PC-9 (cell line): ENCODE data around the gene RTN1. TPM values are rescaled to one million over a fixed set of nuclear protein-coding genes. Genes with fewer than 3 reads are reported as not detected.

Experiments used
- BruUV-seq: library from RNA; stranded (reverse); fragments of 400-500 nt; replicated peaks from 2 replicates; lab custom pipeline; 2021; lab: Mats Ljungman, UMichigan
- CTCF ChIA-PET: fragments of 300-600 bp; sonication (Branson Sonifier 250); formaldehyde crosslinking; loops from one replicate; lab custom pipeline; 2022; ENCODE audit warnings: antibody characterized with exemption; lab: Charles Lee
- POLR2A ChIA-PET: fragments of 300-600 bp; sonication (Branson Sonifier 250); formaldehyde crosslinking; loops from one replicate; lab custom pipeline; 2022; ENCODE audit warnings: antibody characterized with exemption; ENCODE audit not compliant: unreplicated experiment; lab: Charles Lee
- DNase-seq, 2 experiments: peaks; one replicate each; pipeline versions ENCODE4 v3.0.0 to v3.0.0-alpha.2; 2015 to 2022; ENCODE audit warnings: mixed read lengths in 1 of 2
- H2AFZ ChIP-seq: fragments of 200-600 bp; sonication (generic); 2 replicates; pipeline ENCODE4 v1.8.1; 2017; ENCODE audit warnings: antibody characterized with exemption
- H3F3A ChIP-seq: fragments of 200-600 bp; sonication (generic); 2 replicates; pipeline ENCODE4 v1.8.1; 2017; ENCODE audit warnings: antibody characterized with exemption, mild to moderate bottlenecking, low read depth; ENCODE audit not compliant: insufficient read depth
- H3K27ac ChIP-seq: fragments of 200-600 bp; sonication (generic); 2 replicates; pipeline ENCODE4 v1.6.1; 2016; ENCODE audit warnings: mixed run types
- H3K27me3 ChIP-seq: fragments of 200-600 bp; sonication (generic); 2 replicates; pipeline ENCODE4 v1.6.1; 2016; ENCODE audit warnings: low read depth, mixed run types; ENCODE audit not compliant: insufficient read depth
- H3K36me3 ChIP-seq: fragments of 200-600 bp; sonication (generic); 2 replicates; pipeline ENCODE4 v1.6.1; 2016; ENCODE audit warnings: low read depth, mixed run types
- H3K4me1 ChIP-seq: fragments of 200-600 bp; sonication (generic); replicated peaks from 2 replicates; pipeline ENCODE4 v1.6.1; 2016; ENCODE audit warnings: mixed run types; ENCODE audit not compliant: insufficient read depth
- H3K4me2 ChIP-seq: fragments of 200-600 bp; sonication (generic); 2 replicates; pipeline ENCODE4 v1.6.1; 2017; ENCODE audit warnings: mixed run types
- H3K4me3 ChIP-seq: fragments of 200-600 bp; sonication (generic); 2 replicates; pipeline ENCODE4 v1.6.1; 2016; ENCODE audit warnings: mixed run types
- H3K79me2 ChIP-seq: fragments of 200-600 bp; sonication (generic); 2 replicates; pipeline ENCODE4 v1.6.1; 2017; ENCODE audit warnings: low read depth, mixed run types
- H3K9me2 ChIP-seq: fragments of 200-600 bp; sonication (generic); 2 replicates; pipeline ENCODE4 v1.8.1; 2017; ENCODE audit warnings: mild to moderate bottlenecking; ENCODE audit not compliant: insufficient read depth
- H3K9me3 ChIP-seq: fragments of 200-600 bp; sonication (generic); 2 replicates; pipeline ENCODE4 v1.8.1; 2016; ENCODE audit warnings: low read depth; ENCODE audit not compliant: insufficient read depth
- H4K20me1 ChIP-seq: fragments of 200-600 bp; sonication (generic); 2 replicates; pipeline ENCODE4 v1.8.1; 2017; ENCODE audit not compliant: insufficient read depth
- EZH2 ChIP-seq: fragments of 200-600 bp; sonication (generic); IDR thresholded peaks from 2 replicates; pipeline ENCODE4 v1.8.0; 2017; ENCODE audit warnings: antibody characterized with exemption, low read depth
- intact Hi-C: fragments of 100-400 bp; cut with micrococcal nuclease; formaldehyde crosslinking; loops from one replicate; pipeline ENCODE4 v1.10.0; 2022; ENCODE audit not compliant: unreplicated experiment
- microRNA-seq: library from miRNA; unstranded; fragments of <30 nt; microRNA quantifications from one replicate; pipeline ENCODE4 v1.2.0, GENCODE V29; 2021; ENCODE audit warnings: borderline number of aligned reads, borderline replicate concordance
- total RNA-seq: library from RNA; stranded (reverse); gene quantifications from 2 replicates; pipeline ENCODE4 v1.2.3, GENCODE V29; 2021
- TF ChIP-seq, protein P1 (sequence below): fragments of 200-600 bp; sonication (generic); conservative IDR thresholded peaks from 2 replicates; pipeline ENCODE4 v1.6.1; 2017; ENCODE audit warnings: mixed run types, antibody characterized with exemption, mild to moderate bottlenecking, moderate library complexity

The RTN1 gene
- total RNA-seq, 1 experiment from 2014 or later, result not detected

DNA sequence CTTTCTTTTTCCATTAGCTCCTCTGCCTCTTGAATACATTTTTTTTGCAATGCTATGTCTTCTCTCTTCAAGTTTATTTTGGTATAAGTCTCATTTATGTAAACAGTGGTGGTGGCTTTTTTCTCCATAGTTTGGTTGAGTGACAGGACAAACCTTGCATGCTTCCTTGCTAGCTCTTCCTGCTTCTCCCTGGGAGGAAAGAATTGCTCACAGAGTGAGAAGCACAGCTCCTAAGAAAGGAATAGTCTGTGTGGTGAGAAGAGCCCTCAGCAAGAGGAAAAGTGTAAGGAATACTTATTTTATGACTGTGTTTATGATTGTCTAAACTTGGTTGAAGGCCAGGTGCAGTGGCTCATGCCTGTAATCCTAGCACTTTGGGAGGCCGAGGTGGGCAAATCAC, 305.5 kb downstream of the RTN1 start:
- TF ChIP-seq EZH2, result no peak
- TF ChIP-seq, protein P1, sequence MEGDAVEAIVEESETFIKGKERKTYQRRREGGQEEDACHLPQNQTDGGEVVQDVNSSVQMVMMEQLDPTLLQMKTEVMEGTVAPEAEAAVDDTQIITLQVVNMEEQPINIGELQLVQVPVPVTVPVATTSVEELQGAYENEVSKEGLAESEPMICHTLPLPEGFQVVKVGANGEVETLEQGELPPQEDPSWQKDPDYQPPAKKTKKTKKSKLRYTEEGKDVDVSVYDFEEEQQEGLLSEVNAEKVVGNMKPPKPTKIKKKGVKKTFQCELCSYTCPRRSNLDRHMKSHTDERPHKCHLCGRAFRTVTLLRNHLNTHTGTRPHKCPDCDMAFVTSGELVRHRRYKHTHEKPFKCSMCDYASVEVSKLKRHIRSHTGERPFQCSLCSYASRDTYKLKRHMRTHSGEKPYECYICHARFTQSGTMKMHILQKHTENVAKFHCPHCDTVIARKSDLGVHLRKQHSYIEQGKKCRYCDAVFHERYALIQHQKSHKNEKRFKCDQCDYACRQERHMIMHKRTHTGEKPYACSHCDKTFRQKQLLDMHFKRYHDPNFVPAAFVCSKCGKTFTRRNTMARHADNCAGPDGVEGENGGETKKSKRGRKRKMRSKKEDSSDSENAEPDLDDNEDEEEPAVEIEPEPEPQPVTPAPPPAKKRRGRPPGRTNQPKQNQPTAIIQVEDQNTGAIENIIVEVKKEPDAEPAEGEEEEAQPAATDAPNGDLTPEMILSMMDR, result no peak
- Histone ChIP-seq H3K9me2 (no peaks in the 10 kb centered on the region), H3F3A (no peaks in the 10 kb centered on the region), H3K4me1 (no peaks in the 10 kb centered on the region), H2AFZ (no peak overlapping the region), H3K9me3 (no peaks in the 10 kb centered on the region), H3K27ac (no peak overlapping the region), H3K79me2 (no peaks in the 10 kb centered on the region), H3K4me3 (no peak overlapping the region), H3K36me3 (no peaks in the 10 kb centered on the region), H3K27me3 (no peaks in the 10 kb centered on the region), H3K4me2 (no peak overlapping the region), H4K20me1 (no peaks in the 10 kb centered on the region)
- BruUV-seq, result no TSS peak
- DNase-seq, result no peak
- intact Hi-C loops, result no loop called here
- CTCF ChIA-PET, result no interaction called here
- POLR2A ChIA-PET, result no interaction called here

DNA sequence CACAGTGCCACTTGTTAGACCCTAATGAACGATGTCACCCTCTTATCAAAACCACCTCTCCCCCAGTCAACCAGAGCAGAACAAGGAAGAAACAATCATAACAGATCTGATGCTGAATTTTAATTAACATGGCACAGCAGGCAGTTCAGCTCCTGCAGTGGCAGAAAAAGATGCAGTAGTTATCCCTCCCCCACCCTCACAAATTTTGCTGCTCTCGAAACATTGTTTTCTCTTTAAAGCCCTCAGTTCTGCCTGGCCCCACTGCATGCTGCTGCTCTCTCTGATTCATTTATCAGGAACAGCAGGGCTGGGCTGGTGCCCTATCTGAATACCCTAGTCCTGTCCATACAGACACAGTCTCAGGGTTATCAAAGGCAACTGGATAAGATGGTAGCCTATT, 306.2 kb downstream of the RTN1 start:
- H3K9me2 ChIP-seq, result no peaks in the 10 kb centered on the region
- H2AFZ ChIP-seq, result no peak overlapping the region
- BruUV-seq, result no TSS peak
- no peaks in the 10 kb centered on the region for H3F3A ChIP-seq
- ChIA-PET CTCF (no interaction called here), POLR2A (no interaction called here)
- no peak for DNase-seq
- H3K27me3 ChIP-seq, result no peaks in the 10 kb centered on the region
- intact Hi-C loops, result no loop called here
- H3K79me2 ChIP-seq, result no peaks in the 10 kb centered on the region
- no peaks in the 10 kb centered on the region for H3K36me3 ChIP-seq
- no peak for TF ChIP-seq EZH2
- TF ChIP-seq, protein P1, result no peak
- no peak overlapping the region for H3K27ac ChIP-seq
- H3K4me2 ChIP-seq, result no peak overlapping the region
- H3K4me3 ChIP-seq, result no peak overlapping the region
- no peaks in the 10 kb centered on the region for H3K4me1 ChIP-seq
- no peaks in the 10 kb centered on the region for H4K20me1 ChIP-seq
- no peaks in the 10 kb centered on the region; the same call in 1 of the 2 replicates for H3K9me3 ChIP-seq

DNA sequence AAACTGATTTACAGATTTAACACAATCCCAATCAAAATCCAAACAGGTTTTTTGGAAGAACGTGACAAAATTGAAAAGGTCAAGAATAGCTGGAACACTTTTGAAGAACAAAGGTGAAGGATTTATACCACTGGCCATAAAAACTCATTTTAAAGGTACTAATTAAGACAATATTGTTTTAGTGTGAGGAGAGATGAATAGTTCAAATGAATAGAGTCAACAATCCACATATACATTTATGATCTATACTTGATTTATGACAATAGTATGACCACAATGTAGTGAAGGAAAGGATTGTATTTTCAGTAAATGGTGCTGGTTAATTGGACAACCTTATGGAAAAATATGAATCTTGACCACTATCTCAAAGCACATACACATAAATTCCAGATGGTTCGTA, 323.3 kb downstream of the RTN1 start:
- H3K4me2 ChIP-seq, result no peak overlapping the region
- no peaks in the 10 kb centered on the region for H3K36me3 ChIP-seq
- TF ChIP-seq, protein P1, result no peak
- TF ChIP-seq EZH2, result no peak
- H3K4me1 ChIP-seq, result no peaks in the 10 kb centered on the region
- H3K27ac ChIP-seq, result no peak overlapping the region
- BruUV-seq, result no TSS peak
- DNase-seq, result no peak
- no peak overlapping the region for H2AFZ ChIP-seq
- no peaks in the 10 kb centered on the region for H3K9me2 ChIP-seq
- H3K27me3 ChIP-seq, result no peaks in the 10 kb centered on the region
- H3K79me2 ChIP-seq, result no peaks in the 10 kb centered on the region
- no peaks in the 10 kb centered on the region for H4K20me1 ChIP-seq
- POLR2A ChIA-PET, result no interaction called here
- H3K9me3 ChIP-seq, result no peaks in the 10 kb centered on the region
- intact Hi-C loops, result no loop called here
- CTCF ChIA-PET, result no interaction called here
- H3K4me3 ChIP-seq, result no peak overlapping the region
- no peaks in the 10 kb centered on the region for H3F3A ChIP-seq

Small RNAs within 50 kb of the gene (microRNA-seq; reads per million reads assigned to microRNA genes)
- not detected for gene MIR5586

Other genes with a start within 250 kb of the RTN1 start
- gene LRRC9, start 49.4 kb upstream of the RTN1 start, total RNA-seq, result not detected in 2 replicates
- gene PCNX4, start 221.1 kb upstream of the RTN1 start, total RNA-seq, result 58.3 and 65.1 TPM in 2 replicates